Measurements from ENCODE around the gene IFITM1. TPM values are rescaled to one million over a fixed set of nuclear protein-coding genes. Genes with fewer than 3 reads are reported as not detected.

Gene IFITM1
- total and polyA plus RNA-seq, 2 of the 4 experiments (the other 2 are of a cell fraction) = 24.2 to 68.9 TPM

DNA sequence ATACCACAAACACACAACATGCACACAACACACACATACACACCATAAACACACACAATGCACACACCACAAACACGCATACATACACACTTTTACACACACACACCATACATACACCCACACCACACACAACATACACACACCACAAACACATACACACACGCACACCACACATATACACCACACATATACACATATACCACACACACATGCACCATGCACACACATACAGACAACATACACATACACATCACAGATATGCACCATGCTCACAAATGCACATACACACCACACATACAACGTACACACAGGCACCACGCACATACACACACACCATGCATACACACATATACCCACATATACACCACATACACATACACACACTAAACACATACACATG is 43.7 kb downstream of the IFITM1 start:
- POLR2A ChIA-PET (ENCODE audit: unreplicated experiment) = no interaction called here
- DNase-seq = no peak
- H4K91ac ChIP-seq (ENCODE audit: insufficient read depth, low read depth, low read length) = no peak overlapping the region
- in situ Hi-C loops (cut with MboI; ENCODE audit: low sequenced_read_pairs) (loop anchor here (10.0 kb wide), 1 partner anchor 53 kb away; the partner anchor contains the start of gene IFITM2), dilution Hi-C loops (cut with HindIII; ENCODE audit: low sequenced_read_pairs, unreplicated experiment) (no loop called here), intact Hi-C loops (cut with micrococcal nuclease) (loop anchor here (2.0 kb wide), 2 partner anchors 45 to 151 kb away; partner anchors contain the start of genes BET1L and RIC8A)
- H3K79me1 ChIP-seq (ENCODE audit: low read depth in 1 of 2, low read length in 2 of 2) = peaks cover 0 to 17% of the 10 kb centered on the region in 2 experiments; a peak in 1 of 4 replicates
- 100% methylated on average over 1 to 3 of the region's 4 CpGs for WGBS, 2 experiments (ENCODE audit: extremely low coverage in 2 of 2, insufficient read length in 1 of 2)
- H3K56ac ChIP-seq (ENCODE audit: extremely low read depth, insufficient read depth, low read length) = no peak overlapping the region
- H4K5ac ChIP-seq (ENCODE audit: low read depth, low read length) = no peak overlapping the region
- CTCF ChIA-PET = no interaction called here
- H2BK120ac ChIP-seq (ENCODE audit: low read depth, low read length) = no peak overlapping the region
- H3K9me3 ChIP-seq (ENCODE audit: control insufficient read depth, insufficient read depth, low read length) = peaks cover 2% of the 10 kb centered on the region; the same call in 1 of the 2 replicates
- H2BK15ac ChIP-seq (ENCODE audit: low read depth, low read length) = no peak overlapping the region
- no peaks in the 10 kb centered on the region for H4K20me1 ChIP-seq (ENCODE audit: insufficient read depth, low read length)
- no peak for ATAC-seq (ENCODE audit: low read depth)
- no peak overlapping the region for H3K27ac ChIP-seq (ENCODE audit: insufficient read depth, low read length)
- H3K9me1 ChIP-seq (ENCODE audit: insufficient read depth, low read length) = peaks cover 23% of the 10 kb centered on the region
- H4K8ac ChIP-seq (ENCODE audit: low read depth in 2 of 2, low read length in 2 of 2) = no peak overlapping the region
- H3K14ac ChIP-seq (replicated peaks; ENCODE audit: low read depth, low read length) = no peak overlapping the region
- H3K18ac ChIP-seq (ENCODE audit: low read depth, low read length) = no peak overlapping the region
- H3K4ac ChIP-seq (ENCODE audit: low read depth, low read length) = no peak overlapping the region
- peaks cover 8% of the 10 kb centered on the region for H3K4me1 ChIP-seq (ENCODE audit: control insufficient read depth, insufficient read depth, low read length)
- H2AFZ ChIP-seq (replicated peaks; ENCODE audit: low read length, poor library complexity) = no peak overlapping the region
- H2AK5ac ChIP-seq (ENCODE audit: low read depth, low read length) = no peak overlapping the region
- H2BK5ac ChIP-seq (ENCODE audit: low read depth, low read length, poor library complexity, severe bottlenecking) = peak overlapping the region; percentile 100
- no peak overlapping the region for H3K4me3 ChIP-seq (ENCODE audit: insufficient read depth, low read depth, low read length)
- TF ChIP-seq RCOR1 (IDR thresholded peaks at IDR 0.05; ENCODE audit: insufficient replicate concordance, low read length) (no peak), BHLHE40 (IDR thresholded peaks at IDR 0.05; ENCODE audit: low read depth, low read length) (no peak), RFX5 (IDR thresholded peaks at IDR 0.05; ENCODE audit: low read depth, low read length) (no peak), RAD21 (IDR thresholded peaks at IDR 0.05; ENCODE audit: low read length) (no peak), CHD1 (IDR thresholded peaks at IDR 0.05; ENCODE audit: low read depth, low read length) (no peak), MAZ (IDR thresholded peaks at IDR 0.05; ENCODE audit: borderline replicate concordance, low read depth, low read length) (no peak), CEBPB (IDR thresholded peaks at IDR 0.05; ENCODE audit: low read depth, low read length) (no peak), MAFK (IDR thresholded peaks at IDR 0.05; ENCODE audit: low read depth, low read length) (no peak), FOS (IDR thresholded peaks at IDR 0.05; ENCODE audit: low read depth, low read length) (no peak), POLR2A (IDR thresholded peaks at IDR 0.05; ENCODE audit: low read depth, low read length) (no peak), NFE2L2 (IDR thresholded peaks at IDR 0.05; ENCODE audit: low read depth, low read length) (no peak), SMC3 (IDR thresholded peaks at IDR 0.05; ENCODE audit: low read depth, low read length) (no peak), MXI1 (IDR thresholded peaks at IDR 0.05; ENCODE audit: borderline replicate concordance, low read depth, low read length) (no peak)
- TF ChIP-seq, protein P1, sequence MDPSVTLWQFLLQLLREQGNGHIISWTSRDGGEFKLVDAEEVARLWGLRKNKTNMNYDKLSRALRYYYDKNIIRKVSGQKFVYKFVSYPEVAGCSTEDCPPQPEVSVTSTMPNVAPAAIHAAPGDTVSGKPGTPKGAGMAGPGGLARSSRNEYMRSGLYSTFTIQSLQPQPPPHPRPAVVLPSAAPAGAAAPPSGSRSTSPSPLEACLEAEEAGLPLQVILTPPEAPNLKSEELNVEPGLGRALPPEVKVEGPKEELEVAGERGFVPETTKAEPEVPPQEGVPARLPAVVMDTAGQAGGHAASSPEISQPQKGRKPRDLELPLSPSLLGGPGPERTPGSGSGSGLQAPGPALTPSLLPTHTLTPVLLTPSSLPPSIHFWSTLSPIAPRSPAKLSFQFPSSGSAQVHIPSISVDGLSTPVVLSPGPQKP (IDR thresholded peaks at IDR 0.05; ENCODE audit: borderline replicate concordance, low read depth, low read length) = no peak
- TF ChIP-seq, protein P2, sequence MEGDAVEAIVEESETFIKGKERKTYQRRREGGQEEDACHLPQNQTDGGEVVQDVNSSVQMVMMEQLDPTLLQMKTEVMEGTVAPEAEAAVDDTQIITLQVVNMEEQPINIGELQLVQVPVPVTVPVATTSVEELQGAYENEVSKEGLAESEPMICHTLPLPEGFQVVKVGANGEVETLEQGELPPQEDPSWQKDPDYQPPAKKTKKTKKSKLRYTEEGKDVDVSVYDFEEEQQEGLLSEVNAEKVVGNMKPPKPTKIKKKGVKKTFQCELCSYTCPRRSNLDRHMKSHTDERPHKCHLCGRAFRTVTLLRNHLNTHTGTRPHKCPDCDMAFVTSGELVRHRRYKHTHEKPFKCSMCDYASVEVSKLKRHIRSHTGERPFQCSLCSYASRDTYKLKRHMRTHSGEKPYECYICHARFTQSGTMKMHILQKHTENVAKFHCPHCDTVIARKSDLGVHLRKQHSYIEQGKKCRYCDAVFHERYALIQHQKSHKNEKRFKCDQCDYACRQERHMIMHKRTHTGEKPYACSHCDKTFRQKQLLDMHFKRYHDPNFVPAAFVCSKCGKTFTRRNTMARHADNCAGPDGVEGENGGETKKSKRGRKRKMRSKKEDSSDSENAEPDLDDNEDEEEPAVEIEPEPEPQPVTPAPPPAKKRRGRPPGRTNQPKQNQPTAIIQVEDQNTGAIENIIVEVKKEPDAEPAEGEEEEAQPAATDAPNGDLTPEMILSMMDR (conservative IDR thresholded peaks at IDR 0.05; ENCODE audit: low read depth, low read length) = no peak
- TF ChIP-seq, protein P3, sequence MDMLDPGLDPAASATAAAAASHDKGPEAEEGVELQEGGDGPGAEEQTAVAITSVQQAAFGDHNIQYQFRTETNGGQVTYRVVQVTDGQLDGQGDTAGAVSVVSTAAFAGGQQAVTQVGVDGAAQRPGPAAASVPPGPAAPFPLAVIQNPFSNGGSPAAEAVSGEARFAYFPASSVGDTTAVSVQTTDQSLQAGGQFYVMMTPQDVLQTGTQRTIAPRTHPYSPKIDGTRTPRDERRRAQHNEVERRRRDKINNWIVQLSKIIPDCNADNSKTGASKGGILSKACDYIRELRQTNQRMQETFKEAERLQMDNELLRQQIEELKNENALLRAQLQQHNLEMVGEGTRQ (IDR thresholded peaks at IDR 0.05; ENCODE audit: low read depth, low read length) = no peak
- H3K23ac ChIP-seq (ENCODE audit: low read depth, low read length) = 0 out of 2 replicates have a peak overlapping the region, but pooled peaks have one; percentile 2
- H3K9ac ChIP-seq (ENCODE audit: low read depth, low read length) = no peak overlapping the region
- peaks cover 8% of the 10 kb centered on the region for H3K27me3 ChIP-seq (ENCODE audit: control insufficient read depth, insufficient read depth, low read length)
- no peak overlapping the region for H3K4me2 ChIP-seq (ENCODE audit: low read depth, low read length)
- no TSS peak for BruUV-seq (replicated peaks)
- H3K36me3 ChIP-seq (ENCODE audit: control insufficient read depth, insufficient read depth, low read length) = no peaks in the 10 kb centered on the region
- no peak overlapping the region for H2BK20ac ChIP-seq (ENCODE audit: low read depth, low read length)
- no peak overlapping the region for H2AK9ac ChIP-seq (replicated peaks; ENCODE audit: low read depth, low read length, poor library complexity)

Data from IMR-90 (cell line).